Measurements from ENCODE around the gene SLC29A3. TPM values are rescaled to one million over a fixed set of nuclear protein-coding genes. Genes with fewer than 3 reads are reported as not detected.

SLC29A3 gene
- total RNA-seq, 1 experiment from 2014 or later: 9.2 TPM

DNA sequence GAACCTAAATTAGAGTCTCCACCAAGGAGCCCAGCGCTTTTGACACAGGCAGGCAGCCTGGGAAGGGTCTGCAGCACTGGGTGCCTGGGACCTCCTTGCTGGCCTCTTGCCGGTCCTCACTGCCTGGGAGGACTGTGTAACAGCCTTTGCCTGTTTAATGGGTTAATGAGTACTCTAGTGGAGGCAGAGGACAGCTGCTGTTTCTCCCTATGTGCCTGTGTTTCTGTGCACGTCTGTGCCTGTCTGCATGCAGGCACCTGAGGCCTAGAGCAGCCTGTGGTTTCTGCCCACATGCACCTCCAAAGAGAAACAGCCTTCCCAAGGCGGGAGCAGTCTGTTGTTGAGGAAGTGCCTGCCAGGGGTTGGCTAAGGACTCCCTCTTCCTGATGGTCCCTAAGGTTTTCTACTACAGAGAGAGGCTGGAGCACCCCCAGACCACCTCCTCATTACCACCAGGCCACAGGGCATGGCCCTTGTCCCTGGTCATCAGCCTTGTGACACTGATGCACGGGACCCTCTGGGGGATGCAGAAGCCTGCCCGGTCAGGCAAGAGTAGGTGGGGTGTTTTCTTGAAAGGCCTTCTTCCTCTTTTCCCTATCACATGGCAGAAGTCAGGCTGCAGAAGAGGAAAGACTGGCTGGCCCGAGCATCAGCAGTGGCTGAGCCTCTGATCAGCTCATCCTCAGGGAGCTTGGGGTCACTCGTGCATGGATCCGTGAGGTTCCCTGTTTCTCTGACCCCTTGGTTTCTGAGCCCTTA, 14.2 kb downstream of the SLC29A3 start:
- H3K9me3 ChIP-seq (ENCODE audit: control insufficient read depth, low read depth, low read length): no peaks in the 10 kb centered on the region

More for the DNA sequence above, 14.2 kb downstream of the SLC29A3 start:
- H3K79me2 ChIP-seq (ENCODE audit: insufficient read depth, low read length): no peaks in the 10 kb centered on the region
- no peak overlapping the region for H3K23ac ChIP-seq (ENCODE audit: insufficient read length, low read depth, low read length)
- no peak overlapping the region for H3T11ph ChIP-seq (ENCODE audit: low read length)
- Mint-ChIP-seq H3K27me3 (ENCODE audit: low read depth) (no peaks in the 10 kb centered on the region), H3K9me3 (no peaks in the 10 kb centered on the region), H3K4me1 (peaks cover 20 to 30% of the 10 kb centered on the region in 2 experiments), H3K4me3 (no peak overlapping the region), H3K27ac (peak overlapping the region in 1 of 3 experiments; percentile 45; a peak in 1 of 7 replicates), H3K36me3 (ENCODE audit: insufficient read depth in 1 of 3, low read depth in 3 of 3) (peaks cover 4 to 7% (median 5%) of the 10 kb centered on the region in 3 experiments; a peak in 4 of 7 replicates)
- H2BK12ac ChIP-seq (ENCODE audit: insufficient read length, low read depth, low read length): no peak overlapping the region
- H3K9ac ChIP-seq (ENCODE audit: extremely low read depth, insufficient read length, low read length): no peak overlapping the region
- no peak overlapping the region for H3K18ac ChIP-seq (ENCODE audit: insufficient read length, low read depth, low read length)
- H3K14ac ChIP-seq (ENCODE audit: insufficient read depth, low read length): no peak overlapping the region
- peaks cover 4% of the 10 kb centered on the region; the same call in 1 of the 2 replicates for H3K4me1 ChIP-seq (ENCODE audit: insufficient read depth, low read length)
- H4K20me1 ChIP-seq (ENCODE audit: control insufficient read depth, insufficient read depth, insufficient read length): no peaks in the 10 kb centered on the region
- TF ChIP-seq, protein P1, sequence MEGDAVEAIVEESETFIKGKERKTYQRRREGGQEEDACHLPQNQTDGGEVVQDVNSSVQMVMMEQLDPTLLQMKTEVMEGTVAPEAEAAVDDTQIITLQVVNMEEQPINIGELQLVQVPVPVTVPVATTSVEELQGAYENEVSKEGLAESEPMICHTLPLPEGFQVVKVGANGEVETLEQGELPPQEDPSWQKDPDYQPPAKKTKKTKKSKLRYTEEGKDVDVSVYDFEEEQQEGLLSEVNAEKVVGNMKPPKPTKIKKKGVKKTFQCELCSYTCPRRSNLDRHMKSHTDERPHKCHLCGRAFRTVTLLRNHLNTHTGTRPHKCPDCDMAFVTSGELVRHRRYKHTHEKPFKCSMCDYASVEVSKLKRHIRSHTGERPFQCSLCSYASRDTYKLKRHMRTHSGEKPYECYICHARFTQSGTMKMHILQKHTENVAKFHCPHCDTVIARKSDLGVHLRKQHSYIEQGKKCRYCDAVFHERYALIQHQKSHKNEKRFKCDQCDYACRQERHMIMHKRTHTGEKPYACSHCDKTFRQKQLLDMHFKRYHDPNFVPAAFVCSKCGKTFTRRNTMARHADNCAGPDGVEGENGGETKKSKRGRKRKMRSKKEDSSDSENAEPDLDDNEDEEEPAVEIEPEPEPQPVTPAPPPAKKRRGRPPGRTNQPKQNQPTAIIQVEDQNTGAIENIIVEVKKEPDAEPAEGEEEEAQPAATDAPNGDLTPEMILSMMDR (conservative IDR thresholded peaks at IDR 0.05): no peak
- no peaks in the 10 kb centered on the region; the same call in 1 of the 2 replicates for H3K27me3 ChIP-seq (ENCODE audit: insufficient read depth, low read length)
- no peak overlapping the region for H2BK20ac ChIP-seq (ENCODE audit: low read depth, low read length, poor library complexity, severe bottlenecking)
- no peak overlapping the region for H2BK15ac ChIP-seq (ENCODE audit: low read depth, low read length)
- no peak overlapping the region for H4K8ac ChIP-seq (replicated peaks; ENCODE audit: insufficient read length, low read depth, low read length)
- H4K91ac ChIP-seq (ENCODE audit: insufficient read length, low read depth, low read length): no peak overlapping the region
- no peak overlapping the region for H2AK5ac ChIP-seq (ENCODE audit: insufficient read length, low read length)
- DNase-seq: no peak
- no peak overlapping the region for H3K4me2 ChIP-seq (ENCODE audit: insufficient read depth, insufficient read length, low read length)
- H2BK120ac ChIP-seq (ENCODE audit: low read depth, low read length, poor library complexity, severe bottlenecking): no peak overlapping the region
- H3K23me2 ChIP-seq (ENCODE audit: insufficient read length, low read depth, low read length, poor library complexity, severe bottlenecking): peaks cover 3% of the 10 kb centered on the region
- H3K79me1 ChIP-seq (ENCODE audit: insufficient read depth, low read depth, low read length, poor library complexity, severe bottlenecking): no peaks in the 10 kb centered on the region
- no peak overlapping the region for H4K5ac ChIP-seq (ENCODE audit: insufficient read length, low read depth, low read length)
- no peak overlapping the region for H3K56ac ChIP-seq (ENCODE audit: insufficient read length, low read depth, low read length)
- H3K27ac ChIP-seq (ENCODE audit: insufficient read length, low read depth, low read length): no peak overlapping the region
- WGBS (ENCODE audit: extremely low coverage, insufficient read length, low lambda C conversion rate): no CpG with 5 or more reads among the region's 9 CpGs
- H2AFZ ChIP-seq (ENCODE audit: low read length): no peak overlapping the region
- no peak overlapping the region for H3K4ac ChIP-seq (ENCODE audit: low read depth, low read length)
- no peak overlapping the region for H2BK5ac ChIP-seq (ENCODE audit: insufficient read length, low read length)

Data from H9 (cell line).